ENCODE results near the gene HOXB4.

The HOXB4 gene

GRCh38 chr17:48615963-48616716 is 38.0 kb upstream of the HOXB4 start:
- no peaks in the 10 kb centered on the region for H3K36me3 ChIP-seq (replicated peaks; ENCODE audit: low read depth, low read length)
- no peaks in the 10 kb centered on the region for H3K79me2 ChIP-seq (ENCODE audit: low read length)
- H3K27me3 ChIP-seq (ENCODE audit: low read depth, low read length), result peaks cover 42% of the 10 kb centered on the region
- TF ChIP-seq EZH2phosphoT487 (IDR thresholded peaks at IDR 0.05; ENCODE audit: low read depth) (no peak), CTCF (IDR thresholded peaks at IDR 0.05; ENCODE audit: low read depth, low read length) (no peak)
- H2AFZ ChIP-seq (ENCODE audit: low read depth, low read length), result no peak overlapping the region
- no peaks in the 10 kb centered on the region for H4K20me1 ChIP-seq (ENCODE audit: insufficient read depth, low read length)
- no peak overlapping the region for H3K9ac ChIP-seq (ENCODE audit: low read length)
- no peaks in the 10 kb centered on the region for H3K9me3 ChIP-seq (ENCODE audit: insufficient read depth, low read length)
- H3K4me3 ChIP-seq (ENCODE audit: low read length), result no peak overlapping the region
- peaks cover 7% of the 10 kb centered on the region for H3K4me1 ChIP-seq (ENCODE audit: low read length)
- no peak overlapping the region for H3K4me2 ChIP-seq (ENCODE audit: low read length)
- H3K27ac ChIP-seq (ENCODE audit: low read length), result no peak overlapping the region

- Histone ChIP-seq H4K20me1 (ENCODE audit: insufficient read depth, low read length) (no peaks in the 10 kb centered on the region), H2AFZ (ENCODE audit: low read depth, low read length) (no peak within 1 kb of the TSS), H3K4me3 (ENCODE audit: low read length) (no peak within 1 kb of the TSS), H3K27ac (ENCODE audit: low read length) (no peak within 1 kb of the TSS), H3K9me3 (ENCODE audit: insufficient read depth, low read length) (no peaks in the 10 kb centered on the region), H3K9ac (ENCODE audit: low read length) (no peak within 1 kb of the TSS), H3K4me2 (ENCODE audit: low read length) (no peak within 1 kb of the TSS), H3K4me1 (ENCODE audit: low read length) (peaks cover 7% of the 10 kb centered on the region), H3K36me3 (replicated peaks; ENCODE audit: low read depth, low read length) (no peaks in the 10 kb centered on the region), H3K79me2 (ENCODE audit: low read length) (no peaks in the 10 kb centered on the region), H3K27me3 (ENCODE audit: low read depth, low read length) (peaks cover 42% of the 10 kb centered on the region)
- TF ChIP-seq CTCF (IDR thresholded peaks at IDR 0.05; ENCODE audit: low read depth, low read length), result no peak
- no peak for TF ChIP-seq EZH2phosphoT487 (IDR thresholded peaks at IDR 0.05; ENCODE audit: low read depth)
These were observed 37.2 kb upstream of the HOXB4 start, which contains the start of gene HOXB8 for GRCh38 chr17:48615047-48615962. Gene HOXB8, minus strand, starts transcription at chr17:48615292. Its CDS starts 588 bp downstream, at chr17:48614704.

- TF ChIP-seq CTCF (IDR thresholded peaks at IDR 0.05; ENCODE audit: low read depth, low read length) (no peak), EZH2phosphoT487 (IDR thresholded peaks at IDR 0.05; ENCODE audit: low read depth) (no peak)
- peaks cover 35% of the 10 kb centered on the region for H3K27me3 ChIP-seq (ENCODE audit: low read depth, low read length)
- H3K9me3 ChIP-seq (ENCODE audit: insufficient read depth, low read length), result no peaks in the 10 kb centered on the region
- no peak overlapping the region for H2AFZ ChIP-seq (ENCODE audit: low read depth, low read length)
- no peak overlapping the region for H3K27ac ChIP-seq (ENCODE audit: low read length)
- peaks cover 15% of the 10 kb centered on the region for H3K4me1 ChIP-seq (ENCODE audit: low read length)
- no peaks in the 10 kb centered on the region for H4K20me1 ChIP-seq (ENCODE audit: insufficient read depth, low read length)
- peak overlapping the region; percentile 96 for H3K4me2 ChIP-seq (ENCODE audit: low read length)
- H3K79me2 ChIP-seq (ENCODE audit: low read length), result 0 out of 2 replicates have a peak, but pooled peaks cover 3% of the 10 kb centered on the region
- H3K4me3 ChIP-seq (ENCODE audit: low read length), result peak overlapping the region; percentile 85
- H3K36me3 ChIP-seq (replicated peaks; ENCODE audit: low read depth, low read length), result no peaks in the 10 kb centered on the region
- no peak overlapping the region for H3K9ac ChIP-seq (ENCODE audit: low read length)
These were observed 35.9 kb upstream of the HOXB4 start for GRCh38 chr17:48613862-48614694.
